Smooth muscle cell (in vitro differentiated cells): ENCODE results near the gene CHAD. TPM values are rescaled to one million over a fixed set of nuclear protein-coding genes. Genes with fewer than 3 reads are reported as not detected.

ENCODE experiments used
- DNase-seq: peaks from one replicate; lab custom pipeline; 2025; ENCODE audit not compliant: unreplicated experiment; lab: John Stamatoyannopoulos, UW
- H2AFZ ChIP-seq: fragments of 200-600 bp; sonication (generic); 2 replicates; pipeline ENCODE4 v1.6.0; 2016; ENCODE audit warnings: antibody characterized with exemption, low read depth, mild to moderate bottlenecking
- H3F3A ChIP-seq: fragments of 200-600 bp; sonication (generic); 2 replicates; pipeline ENCODE4 v1.6.0; 2017; ENCODE audit warnings: antibody characterized with exemption, low read depth
- H3K27ac ChIP-seq: fragments of 200-600 bp; sonication (generic); 2 replicates; pipeline ENCODE4 v1.5.1; 2016; ENCODE audit warnings: low read depth, mild to moderate bottlenecking
- H3K27me3 ChIP-seq: fragments of 200-600 bp; sonication (generic); 2 replicates; pipeline ENCODE4 v1.6.1; 2016; ENCODE audit warnings: low read depth, mild to moderate bottlenecking
- H3K36me3 ChIP-seq: fragments of 200-600 bp; sonication (generic); 2 replicates; pipeline ENCODE4 v1.5.1; 2016; ENCODE audit warnings: low read depth
- H3K4me1 ChIP-seq: fragments of 200-600 bp; sonication (generic); 2 replicates; pipeline ENCODE4 v1.5.1; 2016; ENCODE audit warnings: low read depth
- H3K4me2 ChIP-seq: fragments of 200-600 bp; sonication (generic); 2 replicates; pipeline ENCODE4 v1.6.0; 2016; ENCODE audit warnings: mild to moderate bottlenecking
- H3K4me3 ChIP-seq: fragments of 200-600 bp; sonication (generic); 2 replicates; pipeline ENCODE4 v1.5.1; 2016; ENCODE audit warnings: mild to moderate bottlenecking
- H3K79me2 ChIP-seq: fragments of 200-600 bp; sonication (generic); 2 replicates; pipeline ENCODE4 v1.6.0; 2016; ENCODE audit warnings: low read depth, mild to moderate bottlenecking
- H3K9ac ChIP-seq: fragments of 200-600 bp; sonication (generic); 2 replicates; pipeline ENCODE4 v1.6.0; 2016; ENCODE audit warnings: low read depth
- H3K9me3 ChIP-seq: fragments of 200-600 bp; sonication (generic); replicated peaks from 2 replicates; pipeline ENCODE4 v1.5.1; 2016; ENCODE audit warnings: low read depth
- H4K20me1 ChIP-seq: fragments of 200-600 bp; sonication (generic); 2 replicates; pipeline ENCODE4 v1.6.0; 2016; ENCODE audit warnings: low read depth
- WGBS: methylation state at CpG from one replicate; pipeline ENCODE4 v1.1.7; 2016; ENCODE audit warnings: low lambda C conversion rate; 5-methylcytosine and 5-hydroxymethylcytosine counted together
- polyA plus RNA-seq: library from polyadenylated mRNA; unstranded; fragments of >200 nt; fragmentation: Nextera tagmentation; extraction: Ambion mirVana; gene quantifications from 2 replicates; pipeline ENCODE4 v1.2.1, GENCODE V29; 2016
- total RNA-seq: library from RNA; depleted of rRNA; stranded (reverse); fragments of >200 nt; gene quantifications from 2 replicates; pipeline ENCODE4 v1.2.3, GENCODE V29; 2014
- TF ChIP-seq, protein P1 (sequence below): fragments of 200-600 bp; sonication (generic); IDR thresholded peaks from 2 replicates; pipeline ENCODE4 v1.5.1; 2017; ENCODE audit warnings: borderline replicate concordance, mild to moderate bottlenecking, antibody characterized with exemption; ENCODE audit not compliant: insufficient read depth, poor library complexity, severe bottlenecking

Gene CHAD, protein sequence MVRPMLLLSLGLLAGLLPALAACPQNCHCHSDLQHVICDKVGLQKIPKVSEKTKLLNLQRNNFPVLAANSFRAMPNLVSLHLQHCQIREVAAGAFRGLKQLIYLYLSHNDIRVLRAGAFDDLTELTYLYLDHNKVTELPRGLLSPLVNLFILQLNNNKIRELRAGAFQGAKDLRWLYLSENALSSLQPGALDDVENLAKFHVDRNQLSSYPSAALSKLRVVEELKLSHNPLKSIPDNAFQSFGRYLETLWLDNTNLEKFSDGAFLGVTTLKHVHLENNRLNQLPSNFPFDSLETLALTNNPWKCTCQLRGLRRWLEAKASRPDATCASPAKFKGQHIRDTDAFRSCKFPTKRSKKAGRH
- not detected in 2 replicates for total RNA-seq
- 0.43 and 1.1 TPM in 2 replicates for polyA plus RNA-seq

- H3K4me1 ChIP-seq: no peaks in the 10 kb centered on the region
- peak within 1 kb of the TSS; percentile 86 for H3K4me2 ChIP-seq
- H3K79me2 ChIP-seq: no peaks in the 10 kb centered on the region
- no peaks in the 10 kb centered on the region for H4K20me1 ChIP-seq
- no peak within 1 kb of the TSS for H2AFZ ChIP-seq
- no peaks in the 10 kb centered on the region for H3K36me3 ChIP-seq
- no peaks in the 10 kb centered on the region for H3K9me3 ChIP-seq
- H3K4me3 ChIP-seq: peak within 1 kb of the TSS; percentile 47
- H3K9ac ChIP-seq: no peak within 1 kb of the TSS
- no peak within 1 kb of the TSS for H3K27ac ChIP-seq
- no peak for DNase-seq
- H3K27me3 ChIP-seq: peaks cover 16% of the 10 kb centered on the region
- WGBS: 60% methylated on average over 38 of the region's 71 CpGs
- TF ChIP-seq, protein P1, sequence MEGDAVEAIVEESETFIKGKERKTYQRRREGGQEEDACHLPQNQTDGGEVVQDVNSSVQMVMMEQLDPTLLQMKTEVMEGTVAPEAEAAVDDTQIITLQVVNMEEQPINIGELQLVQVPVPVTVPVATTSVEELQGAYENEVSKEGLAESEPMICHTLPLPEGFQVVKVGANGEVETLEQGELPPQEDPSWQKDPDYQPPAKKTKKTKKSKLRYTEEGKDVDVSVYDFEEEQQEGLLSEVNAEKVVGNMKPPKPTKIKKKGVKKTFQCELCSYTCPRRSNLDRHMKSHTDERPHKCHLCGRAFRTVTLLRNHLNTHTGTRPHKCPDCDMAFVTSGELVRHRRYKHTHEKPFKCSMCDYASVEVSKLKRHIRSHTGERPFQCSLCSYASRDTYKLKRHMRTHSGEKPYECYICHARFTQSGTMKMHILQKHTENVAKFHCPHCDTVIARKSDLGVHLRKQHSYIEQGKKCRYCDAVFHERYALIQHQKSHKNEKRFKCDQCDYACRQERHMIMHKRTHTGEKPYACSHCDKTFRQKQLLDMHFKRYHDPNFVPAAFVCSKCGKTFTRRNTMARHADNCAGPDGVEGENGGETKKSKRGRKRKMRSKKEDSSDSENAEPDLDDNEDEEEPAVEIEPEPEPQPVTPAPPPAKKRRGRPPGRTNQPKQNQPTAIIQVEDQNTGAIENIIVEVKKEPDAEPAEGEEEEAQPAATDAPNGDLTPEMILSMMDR: no peak
- no peaks in the 10 kb centered on the region for H3F3A ChIP-seq
Observed at GRCh38 chr17:50468304-50469207, at the start of gene CHAD. Gene CHAD (minus strand): TSS chr17:50468880. CDS start chr17:50468813, 67 bp downstream.

DNA sequence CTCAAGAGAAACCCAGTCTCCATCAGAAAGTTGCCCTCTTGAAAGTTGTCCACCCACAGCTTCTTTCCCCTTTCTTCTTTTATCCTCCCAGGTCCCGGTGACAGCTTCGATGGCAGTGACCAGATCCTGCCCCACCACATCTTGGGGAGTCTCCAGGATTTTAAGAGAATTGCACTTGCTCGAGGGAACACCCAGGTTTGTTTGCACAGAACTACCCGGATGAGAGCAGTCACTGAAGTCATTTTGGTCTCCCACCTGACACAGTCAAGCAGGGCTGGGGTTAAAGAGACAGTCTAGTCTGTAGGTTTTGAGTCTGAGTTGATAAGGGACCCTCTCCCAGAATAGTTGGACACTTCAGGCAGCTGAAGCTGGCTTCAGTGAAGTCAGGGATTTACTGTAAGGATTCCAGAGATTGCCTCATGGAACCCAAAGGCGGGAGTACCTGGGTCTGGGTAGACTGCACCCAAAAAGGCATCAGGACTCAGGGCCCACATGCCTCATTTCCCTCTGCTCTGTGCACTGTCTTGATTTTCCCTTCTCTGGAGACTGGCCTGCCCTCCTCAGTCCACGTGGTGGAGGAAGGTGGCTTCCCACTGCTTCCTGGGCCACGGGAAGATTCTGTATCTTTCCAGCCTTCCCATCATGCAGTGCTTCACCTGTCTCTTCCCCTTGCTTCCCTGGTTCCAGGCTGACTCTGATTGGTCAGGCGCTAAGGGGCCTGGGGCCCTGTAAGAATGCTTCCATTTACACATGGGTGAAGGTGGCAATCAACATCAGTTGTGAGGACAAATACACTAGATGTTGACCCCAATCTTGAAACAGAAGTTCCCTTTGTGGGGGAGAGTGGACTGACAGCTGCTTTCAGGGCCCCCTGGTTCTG is 49.1 kb upstream of the CHAD start:
- no peaks in the 10 kb centered on the region for H4K20me1 ChIP-seq
- H3F3A ChIP-seq: no peaks in the 10 kb centered on the region
- no peaks in the 10 kb centered on the region for H3K36me3 ChIP-seq
- H2AFZ ChIP-seq: no peak overlapping the region
- no peak overlapping the region for H3K4me2 ChIP-seq
- WGBS: 82% methylated on average over 8 of the region's 8 CpGs
- DNase-seq: no peak
- TF ChIP-seq, protein P1: no peak
- no peak overlapping the region for H3K27ac ChIP-seq
- H3K79me2 ChIP-seq: no peaks in the 10 kb centered on the region
- H3K27me3 ChIP-seq: no peaks in the 10 kb centered on the region
- H3K4me3 ChIP-seq: no peak overlapping the region
- peaks cover 6% of the 10 kb centered on the region for H3K4me1 ChIP-seq
- no peaks in the 10 kb centered on the region for H3K9me3 ChIP-seq
- no peak overlapping the region for H3K9ac ChIP-seq

- no peaks in the 10 kb centered on the region for H3K36me3 ChIP-seq
- H3K4me3 ChIP-seq: no peak overlapping the region
- H3K79me2 ChIP-seq: no peaks in the 10 kb centered on the region
- H3K27me3 ChIP-seq: no peaks in the 10 kb centered on the region
- no peak overlapping the region for H3K9ac ChIP-seq
- H3K27ac ChIP-seq: no peak overlapping the region
- no peak overlapping the region for H3K4me2 ChIP-seq
- no peaks in the 10 kb centered on the region for H3K9me3 ChIP-seq
- no peaks in the 10 kb centered on the region for H4K20me1 ChIP-seq
- H3K4me1 ChIP-seq: peaks cover 6% of the 10 kb centered on the region
- TF ChIP-seq, protein P1: no peak
- H3F3A ChIP-seq: no peaks in the 10 kb centered on the region
- DNase-seq: no peak
- H2AFZ ChIP-seq: no peak overlapping the region
- WGBS: 80% methylated on average over 4 of the region's 4 CpGs
Observed at GRCh38 chr17:50517011-50517410, 48.3 kb upstream of the CHAD start.
